ENCODE data around the gene SNX24.

SNX24 gene

GRCh38 chr5:122954719-122955118 lies 109.3 kb downstream of the SNX24 start:
- H3K4me3 ChIP-seq (ENCODE audit: low read depth, low read length): no peak overlapping the region
- no peak for TF ChIP-seq CTCF (IDR thresholded peaks at IDR 0.05; ENCODE audit: low read depth, low read length, missing control alignments)
- no peak for DNase-seq (ENCODE audit: low read depth)
- in situ Hi-C loops (cut with HindIII; ENCODE audit: low sequenced_read_pairs): no loop called here

- DNase-seq (ENCODE audit: low read depth): no peak
- H3K4me3 ChIP-seq (ENCODE audit: low read depth, low read length): no peak overlapping the region
- in situ Hi-C loops (cut with HindIII; ENCODE audit: low sequenced_read_pairs): no loop called here
- no peak for TF ChIP-seq CTCF (IDR thresholded peaks at IDR 0.05; ENCODE audit: low read depth, low read length, missing control alignments)
Measured at GRCh38 chr5:122957457-122957856, 112.0 kb downstream of the SNX24 start.

- in situ Hi-C loops (cut with HindIII; ENCODE audit: low sequenced_read_pairs): no loop called here
- no peak for TF ChIP-seq CTCF (IDR thresholded peaks at IDR 0.05; ENCODE audit: low read depth, low read length, missing control alignments)
- no peak for DNase-seq (ENCODE audit: low read depth)
- H3K4me3 ChIP-seq (ENCODE audit: low read depth, low read length): no peak overlapping the region
Measured at GRCh38 chr5:122959740-122960445, 114.5 kb downstream of the SNX24 start.

GRCh38 chr5:122963305-122963704 lies 117.9 kb downstream of the SNX24 start:
- in situ Hi-C loops (cut with HindIII; ENCODE audit: low sequenced_read_pairs): no loop called here
- H3K4me3 ChIP-seq (ENCODE audit: low read depth, low read length): no peak overlapping the region
- TF ChIP-seq CTCF (IDR thresholded peaks at IDR 0.05; ENCODE audit: low read depth, low read length, missing control alignments): no peak
- DNase-seq (ENCODE audit: low read depth): no peak

- TF ChIP-seq CTCF (IDR thresholded peaks at IDR 0.05; ENCODE audit: low read depth, low read length, missing control alignments): no peak
- no peak for DNase-seq (ENCODE audit: low read depth)
Measured at GRCh38 chr5:122965111-122965510, 119.7 kb downstream of the SNX24 start.

GRCh38 chr5:122967085-122967484 lies 121.7 kb downstream of the SNX24 start:
- DNase-seq (ENCODE audit: low read depth): no peak
- in situ Hi-C loops (cut with HindIII; ENCODE audit: low sequenced_read_pairs): no loop called here
- H3K4me3 ChIP-seq (ENCODE audit: low read depth, low read length): no peak overlapping the region
- no peak for TF ChIP-seq CTCF (IDR thresholded peaks at IDR 0.05; ENCODE audit: low read depth, low read length, missing control alignments)

More at GRCh38 chr5:122965111-122965510, 119.7 kb downstream of the SNX24 start:
- in situ Hi-C loops (cut with HindIII; ENCODE audit: low sequenced_read_pairs): no loop called here
- no peak overlapping the region for H3K4me3 ChIP-seq (ENCODE audit: low read depth, low read length)

All from astrocyte of the cerebellum (primary cell).